Smooth muscle cell (in vitro differentiated cells): ENCODE results near the gene SUSD3. TPM values are rescaled to one million over a fixed set of nuclear protein-coding genes. Genes with fewer than 3 reads are reported as not detected.
"Not testable (repeated sequence)": the region's sequence is repeated elsewhere in the genome, so short reads cannot be mapped to it uniquely, and the experiment has no call there.

ENCODE experiments used
- DNase-seq: peaks from one replicate; lab custom pipeline; 2025; ENCODE audit not compliant: unreplicated experiment; lab: John Stamatoyannopoulos, UW
- H2AFZ ChIP-seq: fragments of 200-600 bp; sonication (generic); 2 replicates; pipeline ENCODE4 v1.6.0; 2016; ENCODE audit warnings: antibody characterized with exemption, low read depth, mild to moderate bottlenecking
- H3F3A ChIP-seq: fragments of 200-600 bp; sonication (generic); 2 replicates; pipeline ENCODE4 v1.6.0; 2017; ENCODE audit warnings: antibody characterized with exemption, low read depth
- H3K27ac ChIP-seq: fragments of 200-600 bp; sonication (generic); 2 replicates; pipeline ENCODE4 v1.5.1; 2016; ENCODE audit warnings: low read depth, mild to moderate bottlenecking
- H3K27me3 ChIP-seq: fragments of 200-600 bp; sonication (generic); 2 replicates; pipeline ENCODE4 v1.6.1; 2016; ENCODE audit warnings: low read depth, mild to moderate bottlenecking
- H3K36me3 ChIP-seq: fragments of 200-600 bp; sonication (generic); 2 replicates; pipeline ENCODE4 v1.5.1; 2016; ENCODE audit warnings: low read depth
- H3K4me1 ChIP-seq: fragments of 200-600 bp; sonication (generic); 2 replicates; pipeline ENCODE4 v1.5.1; 2016; ENCODE audit warnings: low read depth
- H3K4me2 ChIP-seq: fragments of 200-600 bp; sonication (generic); 2 replicates; pipeline ENCODE4 v1.6.0; 2016; ENCODE audit warnings: mild to moderate bottlenecking
- H3K4me3 ChIP-seq: fragments of 200-600 bp; sonication (generic); 2 replicates; pipeline ENCODE4 v1.5.1; 2016; ENCODE audit warnings: mild to moderate bottlenecking
- H3K79me2 ChIP-seq: fragments of 200-600 bp; sonication (generic); 2 replicates; pipeline ENCODE4 v1.6.0; 2016; ENCODE audit warnings: low read depth, mild to moderate bottlenecking
- H3K9ac ChIP-seq: fragments of 200-600 bp; sonication (generic); 2 replicates; pipeline ENCODE4 v1.6.0; 2016; ENCODE audit warnings: low read depth
- H3K9me3 ChIP-seq: fragments of 200-600 bp; sonication (generic); replicated peaks from 2 replicates; pipeline ENCODE4 v1.5.1; 2016; ENCODE audit warnings: low read depth
- H4K20me1 ChIP-seq: fragments of 200-600 bp; sonication (generic); 2 replicates; pipeline ENCODE4 v1.6.0; 2016; ENCODE audit warnings: low read depth
- WGBS: methylation state at CpG from one replicate; pipeline ENCODE4 v1.1.7; 2016; ENCODE audit warnings: low lambda C conversion rate; 5-methylcytosine and 5-hydroxymethylcytosine counted together
- polyA plus RNA-seq: library from polyadenylated mRNA; unstranded; fragments of >200 nt; fragmentation: Nextera tagmentation; extraction: Ambion mirVana; gene quantifications from 2 replicates; pipeline ENCODE4 v1.2.1, GENCODE V29; 2016
- total RNA-seq: library from RNA; depleted of rRNA; stranded (reverse); fragments of >200 nt; gene quantifications from 2 replicates; pipeline ENCODE4 v1.2.3, GENCODE V29; 2014
- TF ChIP-seq, protein P1 (sequence below): fragments of 200-600 bp; sonication (generic); IDR thresholded peaks from 2 replicates; pipeline ENCODE4 v1.5.1; 2017; ENCODE audit warnings: borderline replicate concordance, mild to moderate bottlenecking, antibody characterized with exemption; ENCODE audit not compliant: insufficient read depth, poor library complexity, severe bottlenecking

SUSD3 gene
- total and polyA plus RNA-seq, 2 experiments from 2014 or later = 0.34 TPM; not detected in 1

DNA sequence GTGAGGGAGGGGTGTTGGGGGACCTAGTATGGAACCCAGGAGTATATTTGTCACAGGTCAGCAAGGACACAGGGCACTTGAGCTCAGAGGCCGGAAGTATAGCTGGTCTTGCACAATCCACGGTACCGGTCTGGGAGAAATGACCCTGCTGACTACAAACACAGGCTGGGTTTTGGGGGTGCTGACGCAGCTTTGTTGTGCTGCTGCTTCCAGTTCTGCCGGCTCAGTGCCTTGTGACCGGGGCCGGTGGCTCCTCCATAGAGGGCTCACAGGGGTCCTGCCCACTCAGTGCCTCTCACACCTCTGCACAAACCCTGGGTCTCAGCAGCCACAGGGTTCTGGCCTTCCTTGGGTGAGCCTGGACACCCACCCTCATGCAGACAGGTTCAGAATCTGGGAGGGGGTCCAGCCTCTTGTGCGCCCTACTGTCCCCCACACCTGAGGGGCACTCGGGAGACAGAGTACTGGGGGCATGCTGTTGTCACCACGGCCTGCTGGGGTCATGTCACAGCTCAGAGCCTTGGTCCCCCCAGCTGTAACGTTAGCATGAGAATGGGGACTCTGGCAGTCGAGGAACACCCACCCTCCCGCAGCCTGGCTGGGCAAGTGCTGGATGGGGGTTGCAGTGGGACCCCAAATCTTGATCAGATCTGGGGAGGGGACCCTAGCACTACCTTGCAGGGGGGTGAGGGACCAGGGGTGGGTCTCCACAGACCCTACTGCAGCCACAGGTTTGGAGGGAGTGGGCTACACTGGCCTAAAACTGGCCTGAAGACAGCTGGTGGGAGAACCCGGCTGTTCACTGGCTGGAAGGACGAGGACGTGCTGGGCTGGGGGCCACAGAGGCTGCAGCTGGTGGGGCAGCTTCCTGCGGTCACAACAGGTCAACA, 57.8 kb downstream of the SUSD3 start:
- no peaks in the 10 kb centered on the region for H3K27me3 ChIP-seq
- no peak overlapping the region for H3K9ac ChIP-seq
- no peak for DNase-seq
- no peak overlapping the region for H2AFZ ChIP-seq
- no peaks in the 10 kb centered on the region for H3K36me3 ChIP-seq
- H3K79me2 ChIP-seq = no peaks in the 10 kb centered on the region
- no peaks in the 10 kb centered on the region for H3F3A ChIP-seq
- H3K4me2 ChIP-seq = no peak overlapping the region
- H3K27ac ChIP-seq = no peak overlapping the region
- TF ChIP-seq, protein P1, sequence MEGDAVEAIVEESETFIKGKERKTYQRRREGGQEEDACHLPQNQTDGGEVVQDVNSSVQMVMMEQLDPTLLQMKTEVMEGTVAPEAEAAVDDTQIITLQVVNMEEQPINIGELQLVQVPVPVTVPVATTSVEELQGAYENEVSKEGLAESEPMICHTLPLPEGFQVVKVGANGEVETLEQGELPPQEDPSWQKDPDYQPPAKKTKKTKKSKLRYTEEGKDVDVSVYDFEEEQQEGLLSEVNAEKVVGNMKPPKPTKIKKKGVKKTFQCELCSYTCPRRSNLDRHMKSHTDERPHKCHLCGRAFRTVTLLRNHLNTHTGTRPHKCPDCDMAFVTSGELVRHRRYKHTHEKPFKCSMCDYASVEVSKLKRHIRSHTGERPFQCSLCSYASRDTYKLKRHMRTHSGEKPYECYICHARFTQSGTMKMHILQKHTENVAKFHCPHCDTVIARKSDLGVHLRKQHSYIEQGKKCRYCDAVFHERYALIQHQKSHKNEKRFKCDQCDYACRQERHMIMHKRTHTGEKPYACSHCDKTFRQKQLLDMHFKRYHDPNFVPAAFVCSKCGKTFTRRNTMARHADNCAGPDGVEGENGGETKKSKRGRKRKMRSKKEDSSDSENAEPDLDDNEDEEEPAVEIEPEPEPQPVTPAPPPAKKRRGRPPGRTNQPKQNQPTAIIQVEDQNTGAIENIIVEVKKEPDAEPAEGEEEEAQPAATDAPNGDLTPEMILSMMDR = no peak
- H3K9me3 ChIP-seq = no peaks in the 10 kb centered on the region
- 81% methylated on average over 17 of the region's 17 CpGs for WGBS
- H3K4me3 ChIP-seq = no peak overlapping the region
- no peaks in the 10 kb centered on the region for H3K4me1 ChIP-seq
- peaks cover 7% of the 10 kb centered on the region for H4K20me1 ChIP-seq

DNA sequence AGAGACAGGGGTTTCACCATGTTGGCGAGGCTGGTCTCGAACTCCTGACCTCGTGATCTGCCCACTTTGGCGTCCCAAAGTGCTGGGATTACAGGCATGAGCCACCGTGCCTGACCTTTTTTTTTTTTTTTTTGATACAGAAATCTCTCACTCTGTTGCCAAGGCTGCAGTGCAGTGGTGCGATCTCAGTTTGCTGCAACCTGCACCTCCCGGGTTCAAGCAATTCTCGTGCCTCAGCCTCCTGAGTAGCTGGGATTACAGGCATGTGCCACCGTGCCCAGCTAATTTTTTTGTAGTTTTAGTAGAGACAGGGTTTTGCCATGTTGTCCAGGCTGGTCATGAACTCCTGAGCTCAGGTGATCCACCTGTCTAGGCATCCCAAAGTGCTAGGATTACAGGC, 59.0 kb downstream of the SUSD3 start:
- H3K27ac ChIP-seq, H3K9ac ChIP-seq, DNase-seq, H3K4me1 ChIP-seq, H3K4me2 ChIP-seq, H4K20me1 ChIP-seq, H2AFZ ChIP-seq, H3K36me3 ChIP-seq, H3K27me3 ChIP-seq, H3K9me3 ChIP-seq, H3F3A ChIP-seq, H3K4me3 ChIP-seq, H3K79me2 ChIP-seq: not testable (repeated sequence)
- whole genome bisulfite sequencing = 96% methylated on average over 9 of the region's 9 CpGs

DNA sequence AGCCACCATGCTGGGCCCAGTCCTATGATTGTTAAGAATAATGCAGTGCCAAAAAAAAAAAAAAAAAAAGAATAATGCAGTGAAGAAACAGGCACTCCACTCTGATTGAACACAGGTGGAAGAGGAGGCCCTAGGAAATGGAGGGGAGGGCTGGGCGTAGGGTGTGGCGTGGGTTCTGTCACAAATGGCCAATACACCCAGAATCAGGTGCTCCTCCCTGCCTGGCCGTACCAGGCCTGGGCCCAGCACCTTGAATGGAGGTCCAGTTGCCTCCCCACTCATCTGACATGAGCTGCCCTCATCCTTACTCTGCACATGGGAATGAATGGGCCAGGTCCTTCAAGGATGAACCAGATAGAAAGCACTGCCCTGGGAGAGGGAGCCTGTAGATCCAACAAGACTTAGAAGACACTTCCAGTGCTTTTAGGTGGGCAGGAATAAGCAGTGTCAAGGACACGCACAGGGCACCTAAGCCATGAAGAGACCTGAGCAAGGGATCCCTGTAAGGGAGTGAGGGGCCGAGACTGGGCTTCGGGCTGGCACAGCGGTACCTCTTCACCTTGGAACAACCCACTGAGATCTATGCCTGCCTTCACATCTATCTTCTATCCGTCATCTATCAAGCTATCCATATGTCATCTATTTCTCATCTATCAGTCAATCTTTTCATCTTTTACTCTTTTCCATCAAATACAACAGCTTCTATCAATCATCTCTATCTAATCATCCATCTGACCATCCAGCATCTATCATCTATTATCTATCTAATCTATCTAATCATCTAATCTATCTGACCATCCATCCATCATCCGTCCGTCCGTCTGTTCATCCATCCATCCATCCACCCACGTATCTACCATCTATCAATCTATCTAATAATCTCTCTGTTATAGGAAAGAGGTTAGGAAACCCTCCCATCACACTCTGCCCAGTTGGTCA, 59.7 kb downstream of the SUSD3 start:
- Histone ChIP-seq H3F3A (no peaks in the 10 kb centered on the region), H3K27ac (no peak overlapping the region), H3K4me1 (no peaks in the 10 kb centered on the region), H3K79me2 (no peaks in the 10 kb centered on the region), H4K20me1 (no peaks in the 10 kb centered on the region), H3K27me3 (no peaks in the 10 kb centered on the region), H2AFZ (no peak overlapping the region), H3K4me2 (no peak overlapping the region), H3K36me3 (no peaks in the 10 kb centered on the region), H3K9ac (no peak overlapping the region), H3K9me3 (no peaks in the 10 kb centered on the region), H3K4me3 (no peak overlapping the region)
- TF ChIP-seq, protein P1 = no peak
- WGBS = 99% methylated on average over 12 of the region's 12 CpGs
- no peak for DNase-seq
